ENCODE data around the gene LILRA1.
"Not testable (repeated sequence)": the region's sequence is repeated elsewhere in the genome, so short reads cannot be mapped to it uniquely, and the experiment has no call there.

The LILRA1 gene

GRCh38 chr19:54593445-54593844 lies at the start of gene LILRA1:
LILRA1 (plus strand) TSS chr19:54593632; CDS start chr19:54594245, 613 bp downstream.
- DNase-seq, result not testable (repeated sequence)

- DNase-seq, result no peak
Measured at GRCh38 chr19:54548806-54549205, 44.6 kb upstream of the LILRA1 start.

- DNase-seq, result no peak
Measured at GRCh38 chr19:54549224-54549623, 44.2 kb upstream of the LILRA1 start.

- DNase-seq, result no peak
Measured at GRCh38 chr19:54551293-54551692, 42.1 kb upstream of the LILRA1 start.

- DNase-seq, result no peak
Measured at GRCh38 chr19:54551950-54552912, 41.2 kb upstream of the LILRA1 start.

GRCh38 chr19:54552913-54553310 lies 40.5 kb upstream of the LILRA1 start:
- DNase-seq, result no peak

GRCh38 chr19:54554006-54554405 lies 39.4 kb upstream of the LILRA1 start:
- DNase-seq, result no peak

GRCh38 chr19:54554896-54555295 lies 38.5 kb upstream of the LILRA1 start:
- DNase-seq, result no peak

GRCh38 chr19:54556194-54556593 lies 37.2 kb upstream of the LILRA1 start:
- DNase-seq, result no peak

- no peak for DNase-seq
Measured at GRCh38 chr19:54558339-54558738, 35.1 kb upstream of the LILRA1 start.

GRCh38 chr19:54560881-54561385 lies 32.5 kb upstream of the LILRA1 start:
- no peak for DNase-seq

- DNase-seq, result no peak
Measured at GRCh38 chr19:54561840-54562239, 31.6 kb upstream of the LILRA1 start.

GRCh38 chr19:54563206-54563605 lies 30.2 kb upstream of the LILRA1 start:
- not testable (repeated sequence) for DNase-seq

- no peak for DNase-seq
Measured at GRCh38 chr19:54570316-54570715, 23.1 kb upstream of the LILRA1 start.

GRCh38 chr19:54571715-54572615 lies 21.5 kb upstream of the LILRA1 start:
- DNase-seq, result not testable (repeated sequence)

- no peak for DNase-seq
Measured at GRCh38 chr19:54572696-54573311, 20.6 kb upstream of the LILRA1 start.

- no peak for DNase-seq
Measured at GRCh38 chr19:54573330-54573872, 20.0 kb upstream of the LILRA1 start, which contains the start of gene LILRA2. LILRA2 (plus strand) TSS chr19:54573790; CDS start chr19:54573879, 89 bp downstream.

- no peak for DNase-seq
Measured at GRCh38 chr19:54574051-54574450, 19.4 kb upstream of the LILRA1 start.

GRCh38 chr19:54574527-54575056 lies 18.8 kb upstream of the LILRA1 start:
- no peak for DNase-seq

- DNase-seq, result not testable (repeated sequence)
Measured at GRCh38 chr19:54575205-54575604, 18.2 kb upstream of the LILRA1 start.

GRCh38 chr19:54576411-54576976 lies 16.9 kb upstream of the LILRA1 start:
- DNase-seq, result no peak

- DNase-seq, result no peak
Measured at GRCh38 chr19:54577334-54577733, 16.1 kb upstream of the LILRA1 start.

Measured in NCI-H345 (cell line).